OCI-LY1 (cell line): ENCODE data around the gene PLIN5.

Experiments
- H2AFZ ChIP-seq: fragments of 200-600 bp; sonication (generic), shearing (Covaris generic); 2 replicates; pipeline ENCODE4 v1.6.0; 2014; ENCODE audit warnings: antibody characterized with exemption, mild to moderate bottlenecking, low read length
- H3F3A ChIP-seq: fragments of 200-600 bp; sonication (generic), shearing (Covaris generic); 2 replicates; pipeline ENCODE4 v1.6.0; 2014; ENCODE audit warnings: mild to moderate bottlenecking, antibody characterized with exemption, low read length, moderate library complexity; ENCODE audit not compliant: insufficient read depth
- H3K27ac ChIP-seq: fragments of 200-600 bp; sonication (generic); 2 replicates; pipeline ENCODE4 v1.5.1; 2014; ENCODE audit warnings: low read length, mixed run types, mild to moderate bottlenecking, low read depth; ENCODE audit not compliant: poor library complexity, severe bottlenecking
- H3K27me3 ChIP-seq: fragments of 200-600 bp; sonication (generic); 2 replicates; pipeline ENCODE4 v1.6.0; 2014; ENCODE audit warnings: antibody characterized with exemption, mild to moderate bottlenecking, low read length, moderate library complexity; ENCODE audit not compliant: insufficient read depth
- H3K36me3 ChIP-seq: fragments of 200-600 bp; sonication (generic); 2 replicates; pipeline ENCODE4 v1.6.1; 2014; ENCODE audit warnings: mild to moderate bottlenecking, antibody characterized with exemption, low read length, moderate library complexity, mixed read lengths; ENCODE audit not compliant: insufficient read depth
- H3K4me1 ChIP-seq: fragments of 200-600 bp; sonication (generic); 2 replicates; pipeline ENCODE4 v1.5.1; 2014; ENCODE audit warnings: mild to moderate bottlenecking, low read length, moderate library complexity; ENCODE audit not compliant: insufficient read depth, severe bottlenecking
- H3K4me2 ChIP-seq: fragments of 200-600 bp; sonication (generic), shearing (Covaris generic); 2 replicates; pipeline ENCODE4 v1.6.1; 2014; ENCODE audit warnings: low read length
- H3K4me3 ChIP-seq: fragments of 200-600 bp; sonication (generic); 2 replicates; pipeline ENCODE4 v1.5.1; 2014; ENCODE audit warnings: low read length, low read depth, mild to moderate bottlenecking, mixed read lengths; ENCODE audit not compliant: poor library complexity, severe bottlenecking
- H3K79me2 ChIP-seq: fragments of 200-600 bp; shearing (Covaris generic); 2 replicates; pipeline ENCODE4 v1.6.1; 2016; ENCODE audit warnings: mixed run types, low read length, mixed read lengths; ENCODE audit not compliant: insufficient read depth
- H3K9ac ChIP-seq: fragments of 200-600 bp; sonication (generic), shearing (Covaris generic); 2 replicates; pipeline ENCODE4 v1.6.1; 2014; ENCODE audit warnings: mild to moderate bottlenecking, low read length, mixed read lengths
- H3K9me2 ChIP-seq: fragments of 200-600 bp; sonication (generic), shearing (Covaris generic); 2 replicates; pipeline ENCODE4 v1.6.1; 2014; ENCODE audit warnings: low read depth, mild to moderate bottlenecking, low read length, mixed read lengths
- H3K9me3 ChIP-seq: fragments of 200-600 bp; shearing (Covaris generic); 2 replicates; pipeline ENCODE4 v1.6.1; 2014; ENCODE audit warnings: low read length, mixed read lengths
- H4K20me1 ChIP-seq: fragments of 200-600 bp; sonication (generic), shearing (Covaris generic); 2 replicates; pipeline ENCODE4 v1.6.0; 2016; ENCODE audit warnings: mild to moderate bottlenecking, low read length; ENCODE audit not compliant: insufficient read depth
- EZH2 ChIP-seq: fragments of 200-600 bp; sonication (generic), shearing (Covaris generic); IDR thresholded peaks from 2 replicates; pipeline ENCODE4 v1.8.0; 2017; ENCODE audit warnings: borderline replicate concordance, mixed run types, mild to moderate bottlenecking, antibody characterized with exemption, low read length, moderate library complexity, mixed read lengths
- TF ChIP-seq, protein P1 (sequence below): fragments of 200-600 bp; sonication (generic), shearing (Covaris generic); IDR thresholded peaks from 2 replicates; pipeline ENCODE4 v1.5.1; 2017; ENCODE audit warnings: mild to moderate bottlenecking, antibody characterized with exemption, low read length, moderate library complexity, mixed read lengths

Gene PLIN5, protein sequence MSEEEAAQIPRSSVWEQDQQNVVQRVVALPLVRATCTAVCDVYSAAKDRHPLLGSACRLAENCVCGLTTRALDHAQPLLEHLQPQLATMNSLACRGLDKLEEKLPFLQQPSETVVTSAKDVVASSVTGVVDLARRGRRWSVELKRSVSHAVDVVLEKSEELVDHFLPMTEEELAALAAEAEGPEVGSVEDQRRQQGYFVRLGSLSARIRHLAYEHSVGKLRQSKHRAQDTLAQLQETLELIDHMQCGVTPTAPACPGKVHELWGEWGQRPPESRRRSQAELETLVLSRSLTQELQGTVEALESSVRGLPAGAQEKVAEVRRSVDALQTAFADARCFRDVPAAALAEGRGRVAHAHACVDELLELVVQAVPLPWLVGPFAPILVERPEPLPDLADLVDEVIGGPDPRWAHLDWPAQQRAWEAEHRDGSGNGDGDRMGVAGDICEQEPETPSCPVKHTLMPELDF

GRCh38 chr19:4534836-4535658 lies at the start of gene PLIN5:
TSS of gene PLIN5 (minus strand) at chr19:4535224. CDS start at chr19:4534074, 1,150 bp downstream.
- TF ChIP-seq, protein P1, sequence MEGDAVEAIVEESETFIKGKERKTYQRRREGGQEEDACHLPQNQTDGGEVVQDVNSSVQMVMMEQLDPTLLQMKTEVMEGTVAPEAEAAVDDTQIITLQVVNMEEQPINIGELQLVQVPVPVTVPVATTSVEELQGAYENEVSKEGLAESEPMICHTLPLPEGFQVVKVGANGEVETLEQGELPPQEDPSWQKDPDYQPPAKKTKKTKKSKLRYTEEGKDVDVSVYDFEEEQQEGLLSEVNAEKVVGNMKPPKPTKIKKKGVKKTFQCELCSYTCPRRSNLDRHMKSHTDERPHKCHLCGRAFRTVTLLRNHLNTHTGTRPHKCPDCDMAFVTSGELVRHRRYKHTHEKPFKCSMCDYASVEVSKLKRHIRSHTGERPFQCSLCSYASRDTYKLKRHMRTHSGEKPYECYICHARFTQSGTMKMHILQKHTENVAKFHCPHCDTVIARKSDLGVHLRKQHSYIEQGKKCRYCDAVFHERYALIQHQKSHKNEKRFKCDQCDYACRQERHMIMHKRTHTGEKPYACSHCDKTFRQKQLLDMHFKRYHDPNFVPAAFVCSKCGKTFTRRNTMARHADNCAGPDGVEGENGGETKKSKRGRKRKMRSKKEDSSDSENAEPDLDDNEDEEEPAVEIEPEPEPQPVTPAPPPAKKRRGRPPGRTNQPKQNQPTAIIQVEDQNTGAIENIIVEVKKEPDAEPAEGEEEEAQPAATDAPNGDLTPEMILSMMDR: peak; percentile 25; the same call in 1 of the 2 replicates
- no peak for TF ChIP-seq EZH2
- Histone ChIP-seq H2AFZ (no peak within 1 kb of the TSS), H3K36me3 (no peaks in the 10 kb centered on the region), H3K9me3 (no peaks in the 10 kb centered on the region), H3F3A (no peaks in the 10 kb centered on the region), H3K4me2 (peak within 1 kb of the TSS; percentile 35), H3K27me3 (peaks cover 11% of the 10 kb centered on the region; the same call in 1 of the 2 replicates), H3K4me1 (peaks cover 15% of the 10 kb centered on the region), H3K79me2 (no peaks in the 10 kb centered on the region), H3K9me2 (no peaks in the 10 kb centered on the region), H4K20me1 (no peaks in the 10 kb centered on the region), H3K27ac (no peak within 1 kb of the TSS), H3K9ac (no peak within 1 kb of the TSS), H3K4me3 (peak within 1 kb of the TSS; percentile 36)

DNA sequence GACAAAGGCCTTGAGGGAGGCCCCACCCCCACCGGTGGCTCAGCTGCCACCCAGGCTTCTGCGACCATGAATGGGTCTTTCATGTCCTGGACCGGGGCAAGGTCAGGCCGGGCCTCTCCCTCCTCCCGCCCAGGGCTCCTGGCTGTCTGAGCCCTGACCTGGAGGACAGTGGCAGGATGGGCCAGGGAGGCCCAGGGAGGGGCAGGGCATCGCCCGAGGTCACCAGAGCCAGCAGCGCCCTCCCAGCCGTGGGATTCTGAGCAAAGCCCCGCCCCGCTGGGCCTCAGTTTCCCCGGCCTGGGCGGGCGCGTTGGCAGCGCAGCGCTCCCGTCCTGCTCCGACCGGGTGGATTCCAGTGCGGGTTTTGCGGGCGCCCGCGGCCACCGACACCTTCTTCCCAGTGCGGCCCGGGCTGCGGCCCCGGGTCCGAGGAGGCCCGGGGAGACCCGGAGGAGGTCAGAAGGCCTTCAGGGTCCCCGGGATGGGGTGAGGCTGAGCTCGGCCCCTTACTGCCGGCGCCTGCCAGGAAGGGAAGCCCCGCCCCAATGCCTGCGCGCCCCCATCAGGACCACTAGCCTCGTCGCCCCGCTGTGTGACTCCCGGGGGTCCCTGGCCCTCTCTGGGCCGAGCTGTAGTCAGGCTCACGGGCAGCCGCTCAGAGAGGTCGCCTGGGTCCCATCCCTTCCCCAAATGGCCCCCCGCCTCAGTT lies 49.1 kb upstream of the PLIN5 start:
- Histone ChIP-seq H3K27ac (no peak overlapping the region), H3K9ac (no peak overlapping the region), H3K4me1 (peaks cover 7% of the 10 kb centered on the region), H3K36me3 (no peaks in the 10 kb centered on the region), H4K20me1 (no peaks in the 10 kb centered on the region), H3K79me2 (no peaks in the 10 kb centered on the region), H3K4me3 (peak overlapping the region; percentile 44), H3F3A (no peaks in the 10 kb centered on the region), H3K4me2 (peak overlapping the region; percentile 55), H3K27me3 (no peaks in the 10 kb centered on the region; the same call in 1 of the 2 replicates), H3K9me3 (no peaks in the 10 kb centered on the region), H2AFZ (no peak overlapping the region), H3K9me2 (no peaks in the 10 kb centered on the region)
- TF ChIP-seq, protein P1: no peak
- TF ChIP-seq EZH2: no peak

- Histone ChIP-seq H3K4me2 (no peak overlapping the region), H2AFZ (no peak overlapping the region), H3K36me3 (no peaks in the 10 kb centered on the region), H3K9me2 (no peaks in the 10 kb centered on the region), H3K9ac (no peak overlapping the region), H4K20me1 (no peaks in the 10 kb centered on the region), H3F3A (no peaks in the 10 kb centered on the region; the same call in 1 of the 2 replicates), H3K4me3 (no peak overlapping the region), H3K4me1 (peaks cover 7% of the 10 kb centered on the region), H3K9me3 (no peaks in the 10 kb centered on the region), H3K27ac (no peak overlapping the region), H3K27me3 (no peaks in the 10 kb centered on the region; the same call in 1 of the 2 replicates), H3K79me2 (no peaks in the 10 kb centered on the region)
- TF ChIP-seq, protein P1: no peak
- no peak for TF ChIP-seq EZH2
These were observed 48.2 kb upstream of the PLIN5 start for GRCh38 chr19:4582980-4583842.
